H1 (cell line): Measurements from ENCODE around the gene UQCRFS1. TPM values are rescaled to one million over a fixed set of nuclear protein-coding genes. Genes with fewer than 3 reads are reported as not detected.

ENCODE experiments used
- CTCF ChIA-PET: fragments of 300-600 bp; sonication (Branson Sonifier 250); formaldehyde crosslinking; loops from one replicate; lab custom pipeline; 2021; ENCODE audit not compliant: partially characterized antibody; lab: Charles Lee
- POLR2A ChIA-PET: fragments of 300-600 bp; sonication (Branson Sonifier 250); formaldehyde crosslinking; loops from one replicate; lab custom pipeline; 2021; ENCODE audit warnings: inconsistent platforms; ENCODE audit not compliant: partially characterized antibody; lab: Charles Lee
- DNase-seq, 2 experiments: peaks; one replicate each; pipeline versions ENCODE4 v3.0.0 to v3.0.0-alpha.2; 2010 to 2022; ENCODE audit warnings: low spot score in 2 of 2, low read depth in 1 of 2, mixed read lengths in 1 of 2
- FAIRE-seq: peaks from 2 replicates; lab custom pipeline; 2011; peaks lifted over from hg19 to GRCh38; lab: Jason Lieb, UNC
- H2AFZ ChIP-seq: 2 replicates; pipeline ENCODE4 v1.8.1; 2012; ENCODE audit warnings: low read length, inconsistent platforms
- H2AK5ac ChIP-seq: 2 replicates; pipeline ENCODE4 v1.6.1; 2013; ENCODE audit warnings: low read depth, low read length
- H2BK120ac ChIP-seq: replicated peaks from 2 replicates; pipeline ENCODE3; 2013; ENCODE audit warnings: low read depth, low read length, inconsistent platforms
- H2BK12ac ChIP-seq: 2 replicates; pipeline ENCODE4 v1.6.1; 2013; ENCODE audit warnings: low read depth, low read length
- H2BK15ac ChIP-seq: 2 replicates; pipeline ENCODE4 v1.6.1; 2013; ENCODE audit warnings: low read length
- H2BK20ac ChIP-seq: 2 replicates; pipeline ENCODE4 v1.6.1; 2013; ENCODE audit warnings: low read length
- H2BK5ac ChIP-seq: 2 replicates; pipeline ENCODE4 v1.6.1; 2013; ENCODE audit warnings: low read depth, low read length
- H3K14ac ChIP-seq: 2 replicates; pipeline ENCODE4 v1.6.1; 2013; ENCODE audit warnings: inconsistent platforms; ENCODE audit not compliant: insufficient read length
- H3K18ac ChIP-seq: 2 replicates; pipeline ENCODE4 v1.6.1; 2013; ENCODE audit warnings: low read length; ENCODE audit errors: extremely low read depth
- H3K23ac ChIP-seq: 2 replicates; pipeline ENCODE4 v1.6.1; 2013; ENCODE audit warnings: inconsistent platforms; ENCODE audit not compliant: insufficient read length
- H3K23me2 ChIP-seq: 2 replicates; pipeline ENCODE4 v1.6.1; 2013; ENCODE audit warnings: low read depth, low read length
- H3K27ac ChIP-seq: 2 replicates; pipeline ENCODE4 v1.6.1; 2011; ENCODE audit warnings: low read depth, low read length, inconsistent platforms
- H3K27me3 ChIP-seq, 4 experiments: replicated peaks in 1 of 4; 1 replicate in 1 of 4; 2 replicates in 3 of 4; pipeline versions ENCODE4 v1.6.1 to v1.8.1; 2011 to 2013; ENCODE audit warnings: low read length in 3 of 4, mild to moderate bottlenecking in 3 of 4, inconsistent platforms in 2 of 4, mixed read lengths in 2 of 4, moderate library complexity in 1 of 4; ENCODE audit not compliant: control insufficient read depth in 3 of 4, insufficient read depth in 3 of 4; ENCODE audit errors: extremely low read depth in 1 of 4
- H3K36me3 ChIP-seq, 4 experiments: 2 replicates each; pipeline versions ENCODE4 v1.6.1 to v1.8.1; 2011 to 2013; ENCODE audit warnings: mild to moderate bottlenecking in 4 of 4, low read length in 3 of 4, moderate library complexity in 2 of 4, control low read depth in 1 of 4, inconsistent platforms in 1 of 4; ENCODE audit not compliant: insufficient read depth in 4 of 4, control insufficient read depth in 2 of 4
- H3K4ac ChIP-seq: replicated peaks from 2 replicates; pipeline ENCODE3; 2013; ENCODE audit warnings: low read length, low read depth, mixed read lengths, inconsistent platforms; ENCODE audit not compliant: insufficient read length
- H3K4me1 ChIP-seq, 4 experiments: replicated peaks in 1 of 4; 1 replicate in 1 of 4; 2 replicates in 3 of 4; pipeline versions ENCODE4 v1.6.1 to v1.8.1; 2011 to 2013; ENCODE audit warnings: low read length in 3 of 4, inconsistent platforms in 2 of 4, mixed read lengths in 1 of 4; ENCODE audit not compliant: insufficient read depth in 4 of 4, control insufficient read depth in 3 of 4
- H3K4me2 ChIP-seq, 2 experiments: 2 replicates each; pipeline versions ENCODE4 v1.6.1 to v1.8.1; 2011 to 2013; ENCODE audit warnings: low read depth in 2 of 2, low read length in 2 of 2, control low read depth in 1 of 2, inconsistent platforms in 1 of 2, mild to moderate bottlenecking in 1 of 2; ENCODE audit not compliant: insufficient read depth in 1 of 2
- H3K4me3 ChIP-seq, 4 experiments: fragments of 200-600, 300-600 bp in 1 of 4; sonication (generic), shearing (Covaris generic), sonication (Bioruptor Twin) in 1 of 4; 2 replicates each; pipeline versions ENCODE4 v1.5.1 to v1.8.1; 2011 to 2016; ENCODE audit warnings: low read length in 4 of 4, low read depth in 3 of 4, control low read depth in 2 of 4, inconsistent platforms in 2 of 4, mild to moderate bottlenecking in 2 of 4, mixed read lengths in 1 of 4, moderate library complexity in 1 of 4; ENCODE audit not compliant: insufficient read depth in 2 of 4; ENCODE audit errors: extremely low read depth in 1 of 4
- H3K56ac ChIP-seq: replicated peaks from 2 replicates; pipeline ENCODE3; 2013; ENCODE audit warnings: low read depth, mild to moderate bottlenecking, mixed read lengths, low read length, inconsistent platforms; ENCODE audit not compliant: insufficient read length
- H3K79me1 ChIP-seq: 2 replicates; pipeline ENCODE4 v1.6.1; 2013; ENCODE audit warnings: low read depth, low read length, control low read depth
- H3K79me2 ChIP-seq, 2 experiments: 2 replicates each; pipeline versions ENCODE4 v1.6.1 to v1.8.1; 2012 to 2013; ENCODE audit warnings: low read length in 2 of 2, mild to moderate bottlenecking in 2 of 2, inconsistent platforms in 1 of 2; ENCODE audit not compliant: insufficient read depth in 2 of 2, control insufficient read depth in 1 of 2
- H3K9ac ChIP-seq, 4 experiments: replicated peaks in 1 of 4; 1 replicate in 1 of 4; 2 replicates in 3 of 4; pipeline versions ENCODE4 v1.6.1 to v1.8.1; 2011 to 2013; ENCODE audit warnings: low read depth in 3 of 4, low read length in 3 of 4, control low read depth in 2 of 4, mild to moderate bottlenecking in 2 of 4, moderate library complexity in 2 of 4, inconsistent platforms in 1 of 4; ENCODE audit errors: extremely low read depth in 1 of 4
- H3K9me3 ChIP-seq, 2 experiments: 2 replicates each; pipeline versions ENCODE4 v1.6.1 to v1.8.1; 2012 to 2013; ENCODE audit warnings: mild to moderate bottlenecking in 2 of 2, moderate library complexity in 2 of 2, control low read depth in 1 of 2, inconsistent platforms in 1 of 2, low read depth in 1 of 2, low read length in 1 of 2, mixed read lengths in 1 of 2; ENCODE audit not compliant: insufficient read depth in 2 of 2
- H4K20me1 ChIP-seq, 2 experiments: replicated peaks in 1 of 2; 2 replicates each; pipeline versions ENCODE3 to v1.8.1; 2011 to 2013; ENCODE audit warnings: inconsistent platforms in 2 of 2, low read length in 2 of 2, mild to moderate bottlenecking in 1 of 2; ENCODE audit not compliant: insufficient read depth in 2 of 2, control insufficient read depth in 1 of 2
- H4K5ac ChIP-seq: 2 replicates; pipeline ENCODE4 v1.6.1; 2013; ENCODE audit warnings: low read length, low read depth, mixed read lengths, inconsistent platforms; ENCODE audit not compliant: insufficient read length
- H4K8ac ChIP-seq: 2 replicates; pipeline ENCODE4 v1.8.0; 2013; ENCODE audit warnings: mild to moderate bottlenecking, moderate library complexity, low read length, inconsistent platforms; ENCODE audit not compliant: insufficient read depth; ENCODE audit errors: extremely low read depth
- H4K91ac ChIP-seq: replicated peaks from 2 replicates; pipeline ENCODE3; 2013; ENCODE audit warnings: low read length, mixed read lengths, inconsistent platforms; ENCODE audit not compliant: insufficient read length
- BCL11A ChIP-seq, 2 experiments: IDR thresholded peaks; one replicate each; pipeline ENCODE4 v1.6.1; 2011; ENCODE audit warnings: low read depth in 2 of 2, low read length in 2 of 2, mild to moderate bottlenecking in 2 of 2
- CREB1 ChIP-seq: IDR thresholded peaks from 2 replicates; pipeline ENCODE4 v1.6.1; 2012; ENCODE audit warnings: inconsistent platforms
- GTF2F1 ChIP-seq: IDR thresholded peaks from 2 replicates; pipeline ENCODE4 v1.6.1; 2012; ENCODE audit warnings: low read depth, low read length, improper control_type of control experiment, borderline replicate concordance
- JUN ChIP-seq: IDR thresholded peaks from 2 replicates; pipeline ENCODE4 v1.6.1; 2011; ENCODE audit warnings: low read depth, mild to moderate bottlenecking, improper control_type of control experiment, low read length
- JUND ChIP-seq: IDR thresholded peaks from 2 replicates; pipeline ENCODE4 v1.6.1; 2011; ENCODE audit warnings: mild to moderate bottlenecking, improper control_type of control experiment, low read length
- NRF1 ChIP-seq: IDR thresholded peaks from 2 replicates; pipeline ENCODE4 v1.6.1; 2011; ENCODE audit warnings: mild to moderate bottlenecking, low read depth, low read length, improper control_type of control experiment
- PHF8 ChIP-seq: fragments of 200-600 bp; sonication (generic); conservative IDR thresholded peaks from 2 replicates; pipeline ENCODE4 v1.7.1; 2012; ENCODE audit warnings: low read depth, mild to moderate bottlenecking, inconsistent platforms, low read length, moderate library complexity
- RBBP5 ChIP-seq: IDR thresholded peaks from 2 replicates; pipeline ENCODE4 v1.7.1; 2012; ENCODE audit warnings: low read depth, mild to moderate bottlenecking, inconsistent platforms, low read length, moderate library complexity, borderline replicate concordance
- RFX5 ChIP-seq: IDR thresholded peaks from 2 replicates; pipeline ENCODE4 v1.6.1; 2011; ENCODE audit warnings: low read depth, low read length, improper control_type of control experiment, borderline replicate concordance
- SP1 ChIP-seq: IDR thresholded peaks from 2 replicates; pipeline ENCODE4 v1.6.1; 2011; ENCODE audit warnings: low read depth, low read length
- TCF12 ChIP-seq: IDR thresholded peaks from 2 replicates; pipeline ENCODE4 v1.6.1; 2011; ENCODE audit warnings: low read depth, mild to moderate bottlenecking, low read length
- WGBS, 2 experiments: shearing (Covaris generic) in 1 of 2; methylation state at CpG; one replicate each; pipeline versions ENCODE4 v1.1.6 to v1.1.7; 2013 to 2015; ENCODE audit warnings: low lambda C conversion rate in 2 of 2, mixed read lengths in 2 of 2, inconsistent platforms in 1 of 2, low coverage in 1 of 2, missing lambda C conversion rate in 1 of 2; ENCODE audit not compliant: insufficient replicate concordance in 2 of 2, insufficient coverage in 1 of 2, insufficient read length in 1 of 2; ENCODE audit errors: extremely low coverage in 1 of 2, missing lambda C conversion rate in 1 of 2; 5-methylcytosine and 5-hydroxymethylcytosine counted together
- polyA plus RNA-seq, 7 experiments: library from polyadenylated mRNA; depleted of rRNA in 3 of 7; stranded (reverse) in 5 of 7; unstranded in 2 of 7; fragments of >200 nt in 5 of 7; fragments of 200-250 nt in 2 of 7; gene quantifications; 1 replicate in 5 of 7; 2 replicates in 1 of 7; 4 replicates in 1 of 7; pipeline versions ENCODE4 v1.2.1 to v1.2.3, GENCODE V29; 2011 to 2013; ENCODE audit warnings: missing spikeins in 2 of 7, mixed read lengths in 2 of 7
- total RNA-seq: library from RNA; stranded (reverse); fragmentation: NEBNext Ultra II Directional; extraction: Animal tissue kit (Norgen Biotek cat#: 25700); gene quantifications from 2 replicates; pipeline ENCODE4 v1.2.1, GENCODE V29; 2021
- TF ChIP-seq, protein P1 (sequence below): IDR thresholded peaks from 2 replicates; pipeline ENCODE4 v1.6.1; 2012; ENCODE audit warnings: inconsistent platforms
- TF ChIP-seq, protein P2 (sequence below): IDR thresholded peaks from 2 replicates; pipeline ENCODE4 v1.6.1; 2011; ENCODE audit warnings: low read depth, mild to moderate bottlenecking, low read length; ENCODE audit not compliant: insufficient read depth

Gene UQCRFS1
- total and polyA plus RNA-seq, 2 of the 8 experiments (the other 6 are each of a cell fraction or from before 2014, with no cell fraction given), result 52.4 to 59.1 TPM

DNA sequence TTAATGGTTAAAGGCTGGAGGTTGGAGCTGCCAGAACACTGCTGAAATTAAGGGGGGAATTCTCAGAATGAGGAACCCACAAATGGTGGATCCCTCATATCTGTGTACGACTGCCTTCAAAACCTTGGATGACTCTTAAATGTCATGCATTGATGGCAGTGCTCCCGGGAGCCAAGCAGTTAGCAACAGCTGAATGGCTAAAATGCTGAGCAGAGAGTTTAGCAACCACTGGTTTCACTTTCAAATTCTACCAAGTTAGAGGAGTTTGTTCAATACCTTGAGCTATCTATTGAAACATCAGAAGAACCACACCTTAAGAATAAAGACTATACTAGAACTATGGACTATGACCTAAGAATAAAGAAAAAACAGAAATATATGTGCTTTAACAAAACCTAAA is 41.4 kb downstream of the UQCRFS1 start:
- ChIA-PET POLR2A (no interaction called here), CTCF (interaction anchor here (1.2 kb wide), 1 partner anchor 35 kb away, joined by 3 read pairs; no protein-coding TSS in a partner anchor)
- Histone ChIP-seq H3K14ac (no peak overlapping the region), H2BK15ac (no peak overlapping the region), H3K56ac (no peak overlapping the region), H3K4me3 (no peak overlapping the region), H2BK5ac (no peak overlapping the region), H2BK20ac (no peak overlapping the region), H3K27me3 (no peaks in the 10 kb centered on the region), H3K9ac (no peak overlapping the region), H3K18ac (no peak overlapping the region), H2AFZ (no peak overlapping the region), H4K5ac (no peak overlapping the region), H3K4ac (no peak overlapping the region), H3K23ac (no peak overlapping the region), H3K79me1 (no peaks in the 10 kb centered on the region), H4K91ac (no peak overlapping the region), H4K20me1 (no peaks in the 10 kb centered on the region), H3K27ac (no peak overlapping the region), H4K8ac (no peak overlapping the region), H2BK12ac (no peak overlapping the region), H3K36me3 (no peaks in the 10 kb centered on the region), H2BK120ac (no peak overlapping the region), H3K79me2 (no peaks in the 10 kb centered on the region), H3K9me3 (no peaks in the 10 kb centered on the region; a peak in 1 of 4 replicates), H3K4me2 (no peak overlapping the region), H2AK5ac (no peak overlapping the region), H3K4me1 (no peaks in the 10 kb centered on the region), H3K23me2 (no peaks in the 10 kb centered on the region)
- TF ChIP-seq JUN (no peak), JUND (no peak), CREB1 (no peak), GTF2F1 (no peak), NRF1 (no peak), SP1 (no peak), RBBP5 (no peak), RFX5 (no peak), PHF8 (no peak), BCL11A (IDR thresholded peaks at IDR 0.05; ENCODE audit: low read depth in 2 of 2, low read length in 2 of 2) (no peak), TCF12 (no peak)
- TF ChIP-seq, protein P1, sequence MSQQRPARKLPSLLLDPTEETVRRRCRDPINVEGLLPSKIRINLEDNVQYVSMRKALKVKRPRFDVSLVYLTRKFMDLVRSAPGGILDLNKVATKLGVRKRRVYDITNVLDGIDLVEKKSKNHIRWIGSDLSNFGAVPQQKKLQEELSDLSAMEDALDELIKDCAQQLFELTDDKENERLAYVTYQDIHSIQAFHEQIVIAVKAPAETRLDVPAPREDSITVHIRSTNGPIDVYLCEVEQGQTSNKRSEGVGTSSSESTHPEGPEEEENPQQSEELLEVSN, result no peak
- TF ChIP-seq, protein P2, sequence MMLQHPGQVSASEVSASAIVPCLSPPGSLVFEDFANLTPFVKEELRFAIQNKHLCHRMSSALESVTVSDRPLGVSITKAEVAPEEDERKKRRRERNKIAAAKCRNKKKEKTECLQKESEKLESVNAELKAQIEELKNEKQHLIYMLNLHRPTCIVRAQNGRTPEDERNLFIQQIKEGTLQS, result no peak
- FAIRE-seq (no peak), DNase-seq (no peak)
- 97% methylated on average over 2 of the region's 2 CpGs; no CpG with 5 or more reads in 1 of the 2 experiments for WGBS, 2 experiments
